ENCODE results near the gene SH3BP1. TPM values are rescaled to one million over a fixed set of nuclear protein-coding genes. Genes with fewer than 3 reads are reported as not detected.

The SH3BP1 gene
- total and polyA plus RNA-seq, 2 experiments from 2014 or later: 9.5 to 46.7 TPM

DNA sequence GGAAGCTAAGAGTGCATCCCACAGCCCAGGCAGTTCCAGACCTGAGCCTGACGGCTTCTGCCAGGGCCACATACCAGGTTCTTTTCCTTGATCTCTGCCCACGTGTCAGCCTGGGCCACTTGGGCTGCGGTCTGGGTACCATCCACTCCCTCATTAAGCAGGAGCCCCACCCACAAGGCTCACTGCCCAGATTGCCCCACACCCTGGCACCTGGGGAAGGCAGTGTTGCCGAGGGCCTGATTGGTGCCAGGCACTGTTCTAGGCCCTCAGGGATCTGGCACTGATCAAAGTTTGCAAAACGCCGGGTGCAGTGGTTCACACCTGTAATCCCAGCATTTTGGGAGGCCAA lies 15.5 kb upstream of the SH3BP1 start (continued):
- TF ChIP-seq, protein P1, sequence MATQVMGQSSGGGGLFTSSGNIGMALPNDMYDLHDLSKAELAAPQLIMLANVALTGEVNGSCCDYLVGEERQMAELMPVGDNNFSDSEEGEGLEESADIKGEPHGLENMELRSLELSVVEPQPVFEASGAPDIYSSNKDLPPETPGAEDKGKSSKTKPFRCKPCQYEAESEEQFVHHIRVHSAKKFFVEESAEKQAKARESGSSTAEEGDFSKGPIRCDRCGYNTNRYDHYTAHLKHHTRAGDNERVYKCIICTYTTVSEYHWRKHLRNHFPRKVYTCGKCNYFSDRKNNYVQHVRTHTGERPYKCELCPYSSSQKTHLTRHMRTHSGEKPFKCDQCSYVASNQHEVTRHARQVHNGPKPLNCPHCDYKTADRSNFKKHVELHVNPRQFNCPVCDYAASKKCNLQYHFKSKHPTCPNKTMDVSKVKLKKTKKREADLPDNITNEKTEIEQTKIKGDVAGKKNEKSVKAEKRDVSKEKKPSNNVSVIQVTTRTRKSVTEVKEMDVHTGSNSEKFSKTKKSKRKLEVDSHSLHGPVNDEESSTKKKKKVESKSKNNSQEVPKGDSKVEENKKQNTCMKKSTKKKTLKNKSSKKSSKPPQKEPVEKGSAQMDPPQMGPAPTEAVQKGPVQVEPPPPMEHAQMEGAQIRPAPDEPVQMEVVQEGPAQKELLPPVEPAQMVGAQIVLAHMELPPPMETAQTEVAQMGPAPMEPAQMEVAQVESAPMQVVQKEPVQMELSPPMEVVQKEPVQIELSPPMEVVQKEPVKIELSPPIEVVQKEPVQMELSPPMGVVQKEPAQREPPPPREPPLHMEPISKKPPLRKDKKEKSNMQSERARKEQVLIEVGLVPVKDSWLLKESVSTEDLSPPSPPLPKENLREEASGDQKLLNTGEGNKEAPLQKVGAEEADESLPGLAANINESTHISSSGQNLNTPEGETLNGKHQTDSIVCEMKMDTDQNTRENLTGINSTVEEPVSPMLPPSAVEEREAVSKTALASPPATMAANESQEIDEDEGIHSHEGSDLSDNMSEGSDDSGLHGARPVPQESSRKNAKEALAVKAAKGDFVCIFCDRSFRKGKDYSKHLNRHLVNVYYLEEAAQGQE (IDR thresholded peaks at IDR 0.05; ENCODE audit: unreplicated experiment): no peak
- TF ChIP-seq, protein P2, sequence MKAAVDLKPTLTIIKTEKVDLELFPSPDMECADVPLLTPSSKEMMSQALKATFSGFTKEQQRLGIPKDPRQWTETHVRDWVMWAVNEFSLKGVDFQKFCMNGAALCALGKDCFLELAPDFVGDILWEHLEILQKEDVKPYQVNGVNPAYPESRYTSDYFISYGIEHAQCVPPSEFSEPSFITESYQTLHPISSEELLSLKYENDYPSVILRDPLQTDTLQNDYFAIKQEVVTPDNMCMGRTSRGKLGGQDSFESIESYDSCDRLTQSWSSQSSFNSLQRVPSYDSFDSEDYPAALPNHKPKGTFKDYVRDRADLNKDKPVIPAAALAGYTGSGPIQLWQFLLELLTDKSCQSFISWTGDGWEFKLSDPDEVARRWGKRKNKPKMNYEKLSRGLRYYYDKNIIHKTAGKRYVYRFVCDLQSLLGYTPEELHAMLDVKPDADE (IDR thresholded peaks at IDR 0.05): no peak
- TF ChIP-seq CREB1 (CRISPR knock-in tag; IDR thresholded peaks at IDR 0.05; ENCODE audit: low read depth) (no peak), EZH2phosphoT487 (IDR thresholded peaks at IDR 0.05; ENCODE audit: unreplicated experiment) (no peak), POLR2AphosphoS5 (IDR thresholded peaks at IDR 0.05; ENCODE audit: low read depth) (no peak), ZNF331 (CRISPR knock-in tag; IDR thresholded peaks at IDR 0.05; ENCODE audit: low read depth) (no peak)
- TF ChIP-seq, protein P3, sequence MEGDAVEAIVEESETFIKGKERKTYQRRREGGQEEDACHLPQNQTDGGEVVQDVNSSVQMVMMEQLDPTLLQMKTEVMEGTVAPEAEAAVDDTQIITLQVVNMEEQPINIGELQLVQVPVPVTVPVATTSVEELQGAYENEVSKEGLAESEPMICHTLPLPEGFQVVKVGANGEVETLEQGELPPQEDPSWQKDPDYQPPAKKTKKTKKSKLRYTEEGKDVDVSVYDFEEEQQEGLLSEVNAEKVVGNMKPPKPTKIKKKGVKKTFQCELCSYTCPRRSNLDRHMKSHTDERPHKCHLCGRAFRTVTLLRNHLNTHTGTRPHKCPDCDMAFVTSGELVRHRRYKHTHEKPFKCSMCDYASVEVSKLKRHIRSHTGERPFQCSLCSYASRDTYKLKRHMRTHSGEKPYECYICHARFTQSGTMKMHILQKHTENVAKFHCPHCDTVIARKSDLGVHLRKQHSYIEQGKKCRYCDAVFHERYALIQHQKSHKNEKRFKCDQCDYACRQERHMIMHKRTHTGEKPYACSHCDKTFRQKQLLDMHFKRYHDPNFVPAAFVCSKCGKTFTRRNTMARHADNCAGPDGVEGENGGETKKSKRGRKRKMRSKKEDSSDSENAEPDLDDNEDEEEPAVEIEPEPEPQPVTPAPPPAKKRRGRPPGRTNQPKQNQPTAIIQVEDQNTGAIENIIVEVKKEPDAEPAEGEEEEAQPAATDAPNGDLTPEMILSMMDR (conservative IDR thresholded peaks at IDR 0.05; ENCODE audit: low read depth in 2 of 2): no peak

DNA sequence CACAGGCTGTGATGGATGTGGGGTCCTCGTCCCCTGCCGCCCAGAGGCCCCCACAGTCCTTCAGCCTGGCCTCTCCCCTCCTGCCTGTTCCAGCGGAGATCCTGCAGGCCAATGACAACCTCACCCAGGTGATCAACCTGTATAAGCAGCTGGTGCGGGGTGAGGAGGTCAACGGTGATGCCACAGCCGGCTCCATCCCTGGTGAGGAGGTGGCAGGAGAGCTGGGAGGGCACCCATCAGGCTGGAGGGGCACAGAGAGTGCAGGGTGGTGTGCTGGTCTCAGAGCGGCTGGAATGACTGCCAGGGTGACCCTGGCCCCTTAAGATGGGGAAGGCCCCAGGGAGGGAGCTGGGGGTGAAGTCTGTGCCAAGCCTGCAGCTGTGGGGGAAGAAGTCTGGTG lies 14.6 kb upstream of the SH3BP1 start:
- no peaks in the 10 kb centered on the region; the same call in 1 of the 3 replicates for H3K9me3 Mint-ChIP-seq
- Histone ChIP-seq H3F3A (replicated peaks; ENCODE audit: low read depth) (peaks cover 11% of the 10 kb centered on the region; the same call in 1 of the 2 replicates), H2AFZ (no peak overlapping the region), H3K27ac (ENCODE audit: low read depth) (no peak overlapping the region), H3K4me3 (no peak overlapping the region), H3K36me3 (ENCODE audit: insufficient read depth) (no peaks in the 10 kb centered on the region; the same call in 1 of the 2 replicates), H4K20me1 (replicated peaks; ENCODE audit: insufficient read depth) (no peaks in the 10 kb centered on the region), H3K27me3 (ENCODE audit: insufficient read depth) (no peaks in the 10 kb centered on the region), H3K79me2 (replicated peaks; ENCODE audit: insufficient read depth) (no peaks in the 10 kb centered on the region), H3K4me1 (ENCODE audit: insufficient read depth) (no peaks in the 10 kb centered on the region), H3K9me2 (ENCODE audit: insufficient read depth) (no peaks in the 10 kb centered on the region), H3K4me2 (no peak overlapping the region)
- no peak overlapping the region for H3K27ac Mint-ChIP-seq
- peaks cover 2% of the 10 kb centered on the region for H3K4me1 Mint-ChIP-seq
- DNase-seq (ENCODE audit: low spot score): no peak
- peaks cover 4% of the 10 kb centered on the region for H3K27me3 Mint-ChIP-seq (ENCODE audit: insufficient read depth, low read depth, poor library complexity)
- peaks cover 15% of the 10 kb centered on the region for H3K36me3 Mint-ChIP-seq (ENCODE audit: low read depth)
- no peak for ATAC-seq
- H3K4me3 Mint-ChIP-seq: no peak overlapping the region
- TF ChIP-seq EZH2phosphoT487 (IDR thresholded peaks at IDR 0.05; ENCODE audit: unreplicated experiment) (no peak), POLR2AphosphoS5 (IDR thresholded peaks at IDR 0.05; ENCODE audit: low read depth) (no peak), NANOG (IDR thresholded peaks at IDR 0.05; ENCODE audit: borderline replicate concordance) (no peak), EZH2 (IDR thresholded peaks at IDR 0.05; ENCODE audit: low read depth, unreplicated experiment) (no peak), STAT1 (IDR thresholded peaks at IDR 0.05; ENCODE audit: unreplicated experiment) (no peak)
- TF ChIP-seq, protein P2 (IDR thresholded peaks at IDR 0.05): no peak
- TF ChIP-seq, protein P3 (conservative IDR thresholded peaks at IDR 0.05; ENCODE audit: low read depth in 2 of 2): no peak

Data from GM23338 (cell line).